GM12891 (cell line): ENCODE results near the gene WASHC1.
"Not testable (repeated sequence)": the region's sequence is repeated elsewhere in the genome, so short reads cannot be mapped to it uniquely, and the experiment has no call there.

Experiments used
- DNase-seq: peaks from one replicate; pipeline ENCODE4 v3.0.0; 2011; ENCODE audit warnings: low spot score; ENCODE audit not compliant: insufficient read length
- FAIRE-seq: peaks from 2 replicates; lab custom pipeline; 2011; peaks lifted over from hg19 to GRCh38; lab: Jason Lieb, UNC

WASHC1 gene

DNA sequence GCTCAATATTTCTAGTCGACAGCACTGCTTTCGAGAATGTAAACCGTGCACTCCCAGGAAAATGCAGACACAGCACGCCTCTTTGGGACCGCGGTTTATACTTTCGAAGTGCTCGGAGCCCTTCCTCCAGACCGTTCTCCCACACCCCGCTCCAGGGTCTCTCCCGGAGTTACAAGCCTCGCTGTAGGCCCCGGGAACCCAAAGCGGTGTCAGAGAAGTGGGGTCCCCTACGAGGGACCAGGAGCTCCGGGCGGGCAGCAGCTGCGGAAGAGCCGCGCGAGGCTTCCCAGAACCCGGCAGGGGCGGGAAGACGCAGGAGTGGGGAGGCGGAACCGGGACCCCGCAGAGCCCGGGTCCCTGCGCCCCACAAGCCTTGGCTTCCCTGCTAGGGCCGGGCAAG lies 481 bp downstream of the WASHC1 start:
- not testable (repeated sequence) for FAIRE-seq, DNase-seq

DNA sequence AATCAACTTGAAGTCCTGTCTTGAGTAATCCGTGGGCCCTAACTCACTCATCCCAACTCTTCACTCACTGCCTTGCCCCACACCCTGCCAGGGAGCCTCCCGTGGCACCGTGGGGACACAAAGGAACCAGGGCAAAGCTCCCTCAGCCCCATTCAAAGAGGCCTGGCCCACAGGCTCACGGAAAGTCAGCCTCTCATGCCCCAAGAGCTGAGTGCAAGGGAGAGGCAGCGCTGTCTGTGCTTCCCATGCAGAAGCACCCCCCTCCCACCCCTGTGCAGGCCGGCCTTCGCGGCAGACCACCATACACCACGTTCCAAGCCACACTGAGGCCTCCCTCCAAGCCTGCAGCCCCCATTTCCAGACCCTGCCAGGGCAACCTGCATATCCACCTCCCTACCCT lies 7.6 kb downstream of the WASHC1 start:
- not testable (repeated sequence) for FAIRE-seq, DNase-seq

DNA sequence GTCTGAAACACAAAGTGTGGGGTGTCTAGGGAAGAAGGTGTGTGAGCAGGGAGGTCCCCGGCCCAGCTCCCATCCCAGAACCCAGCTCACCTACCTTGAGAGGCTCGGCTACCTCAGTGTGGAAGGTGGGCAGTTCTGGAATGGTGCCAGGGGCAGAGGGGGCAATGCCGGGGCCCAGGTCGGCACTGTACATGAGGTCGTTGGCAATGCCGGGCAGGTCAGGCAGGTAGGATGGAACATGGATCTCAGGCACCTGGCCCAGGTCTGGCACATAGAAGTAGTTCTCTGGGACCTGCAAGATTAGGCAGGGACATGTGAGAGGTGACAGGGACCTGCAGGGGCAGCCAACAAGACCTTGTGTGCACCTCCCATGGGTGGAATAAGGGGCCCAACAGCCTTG lies 12.4 kb downstream of the WASHC1 start:
- FAIRE-seq, DNase-seq: not testable (repeated sequence)

DNA sequence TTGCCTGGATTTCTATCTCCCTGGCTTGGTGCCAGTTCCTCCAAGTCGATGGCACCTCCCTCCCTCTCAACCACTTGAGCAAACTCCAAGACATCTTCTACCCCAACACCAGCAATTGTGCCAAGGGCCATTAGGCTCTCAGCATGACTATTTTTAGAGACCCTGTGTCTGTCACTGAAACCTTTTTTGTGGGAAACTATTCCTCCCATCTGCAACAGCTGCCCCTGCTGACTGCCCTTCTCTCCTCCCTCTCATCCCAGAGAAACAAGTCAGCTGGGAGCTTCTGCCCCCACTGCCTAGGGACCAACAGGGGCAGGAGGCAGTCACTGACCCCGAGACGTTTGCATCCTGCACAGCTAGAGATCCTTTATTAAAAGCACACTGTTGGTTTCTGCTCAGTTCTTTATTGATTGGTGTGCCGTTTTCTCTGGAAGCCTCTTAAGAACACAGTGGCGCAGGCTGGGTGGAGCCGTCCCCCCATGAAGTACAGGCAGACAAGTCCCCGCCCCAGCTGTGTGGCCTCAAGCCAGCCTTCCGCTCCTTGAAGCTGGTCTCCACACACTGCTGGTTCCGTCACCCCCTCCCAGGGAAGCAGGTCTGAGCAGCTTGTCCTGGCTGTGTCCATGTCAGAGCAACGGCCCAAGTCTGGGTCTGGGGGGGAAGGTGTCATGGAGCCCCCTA lies 15.0 kb downstream of the WASHC1 start:
- DNase-seq, FAIRE-seq: not testable (repeated sequence)

DNA sequence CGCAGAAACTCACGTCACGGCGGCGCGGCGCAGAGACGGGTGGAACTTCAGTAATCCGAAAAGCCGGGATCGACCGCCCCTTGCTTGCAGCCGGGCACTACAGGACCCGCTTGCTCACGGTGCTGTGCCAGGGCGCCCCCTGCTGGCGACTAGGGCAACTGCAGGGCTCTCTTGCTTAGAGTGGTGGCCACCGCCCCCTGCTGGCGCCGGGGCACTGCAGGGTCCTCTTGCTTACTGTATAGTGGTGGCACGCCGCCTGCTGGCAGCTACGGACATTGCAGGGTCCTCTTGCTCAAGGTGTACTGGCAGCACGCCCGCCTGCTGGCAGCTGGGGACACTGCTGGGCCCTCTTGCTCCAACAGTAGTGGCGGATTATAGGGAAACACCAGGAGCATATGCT lies 18.1 kb downstream of the WASHC1 start:
- DNase-seq, FAIRE-seq: not testable (repeated sequence)

DNA sequence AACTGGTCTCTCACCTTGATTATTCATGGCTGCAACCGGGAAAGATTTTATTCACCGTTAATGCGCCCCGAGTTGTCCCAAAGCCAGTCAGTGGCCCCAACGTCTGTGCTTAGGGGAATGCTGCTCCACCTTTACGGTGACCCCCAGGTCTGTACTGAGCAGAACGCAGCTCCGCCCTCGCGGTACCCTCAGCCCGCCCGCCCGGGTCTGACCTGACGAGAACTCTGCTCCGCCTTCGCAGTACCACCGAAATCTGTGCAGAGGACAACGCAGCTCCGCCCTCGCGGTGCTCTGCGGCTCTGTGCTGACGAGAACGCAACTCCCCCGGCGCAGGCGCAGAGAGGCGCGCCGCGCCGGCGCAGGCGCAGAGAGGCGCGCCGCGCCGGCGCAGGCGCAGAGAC lies 18.6 kb downstream of the WASHC1 start:
- FAIRE-seq, DNase-seq: not testable (repeated sequence)

DNA sequence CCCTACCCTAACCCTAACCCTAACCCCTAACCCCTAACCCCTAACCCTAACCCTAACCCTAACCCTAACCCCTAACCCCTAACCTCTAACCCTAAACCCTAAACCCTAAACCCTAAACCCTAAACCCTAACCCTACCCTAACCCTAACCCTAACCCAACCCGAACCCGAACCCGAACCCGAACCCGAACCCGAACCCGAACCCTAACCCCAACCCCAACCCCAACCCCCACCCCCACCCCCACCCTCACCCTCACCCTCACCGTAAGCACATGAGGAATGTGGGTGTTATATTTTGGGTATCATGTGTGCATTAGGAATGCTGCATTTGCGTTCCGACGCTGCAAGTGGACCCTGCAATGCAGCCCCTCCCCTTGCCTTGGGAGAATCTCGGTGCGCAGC lies 19.0 kb downstream of the WASHC1 start:
- FAIRE-seq, DNase-seq: not testable (repeated sequence)
